ENCODE data around the gene CDK14.
A peak's percentile ranks its signal among the peaks of the same experiment; 100 is the strongest.

Gene CDK14

GRCh38 chr7:91068136-91068795 is 472.1 kb downstream of the CDK14 start:
- CTCF ChIA-PET = interaction anchor here (0.7 kb wide), 1 partner anchor 19 kb away, joined by 3 read pairs; no protein-coding TSS in a partner anchor
- TF ChIP-seq CTCF (IDR thresholded peaks at IDR 0.05; ENCODE audit: control extremely low read depth, extremely low read depth, low read depth, missing control alignments) = no peak
- POLR2A ChIA-PET = no interaction called here
- no peak for DNase-seq (ENCODE audit: extremely low spot score)

GRCh38 chr7:91069146-91069545 is 473.0 kb downstream of the CDK14 start:
- DNase-seq (ENCODE audit: extremely low spot score) = no peak
- no peak for TF ChIP-seq CTCF (IDR thresholded peaks at IDR 0.05; ENCODE audit: control extremely low read depth, extremely low read depth, low read depth, missing control alignments)
- ChIA-PET CTCF (interaction anchor here (0.7 to 1.0 kb wide), 2 partner anchors 18 to 35 kb away, joined by 3 read pairs; no protein-coding TSS in a partner anchor), POLR2A (no interaction called here)

- ChIA-PET CTCF (interaction anchor here (0.7 to 3.0 kb wide), 4 partner anchors 9 to 16 kb away, joined by 3 to 10 read pairs (median 4); no protein-coding TSS in a partner anchor), POLR2A (no interaction called here)
- DNase-seq (ENCODE audit: extremely low spot score) = no peak
- no peak for TF ChIP-seq CTCF (IDR thresholded peaks at IDR 0.05; ENCODE audit: control extremely low read depth, extremely low read depth, low read depth, missing control alignments)
Measured at GRCh38 chr7:91079487-91079886, 483.4 kb downstream of the CDK14 start.

DNA sequence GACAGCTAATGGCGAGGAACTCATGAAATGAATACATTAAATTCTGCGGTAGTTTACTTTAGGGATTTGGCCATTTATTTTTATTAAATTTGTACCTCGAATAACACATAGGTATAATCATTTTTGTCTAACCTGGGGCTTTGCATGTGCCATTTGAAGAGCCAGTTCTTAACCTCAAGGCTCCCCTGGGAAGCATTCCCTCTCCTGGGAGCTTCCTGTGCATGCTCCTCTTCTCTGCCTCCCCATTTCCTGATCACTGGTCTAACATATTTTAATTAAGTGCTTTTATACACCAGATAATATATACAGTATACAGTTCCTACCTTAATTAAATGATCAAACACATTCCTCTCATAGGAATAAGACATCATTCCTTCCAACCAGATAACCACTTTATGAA is 484.2 kb downstream of the CDK14 start:
- CTCF ChIA-PET = interaction anchor here (0.9 to 1.2 kb wide), 2 partner anchors 8 to 9 kb away, joined by 3 read pairs; no protein-coding TSS in a partner anchor
- POLR2A ChIA-PET = no interaction called here
- DNase-seq (ENCODE audit: extremely low spot score) = no peak
- TF ChIP-seq CTCF (IDR thresholded peaks at IDR 0.05; ENCODE audit: control extremely low read depth, extremely low read depth, low read depth, missing control alignments) = no peak

GRCh38 chr7:91082038-91082437 is 485.9 kb downstream of the CDK14 start:
- ChIA-PET POLR2A (no interaction called here), CTCF (interaction anchor here (0.9 kb wide), 1 partner anchor 42 kb away, joined by 4 read pairs; no protein-coding TSS in a partner anchor)
- TF ChIP-seq CTCF (IDR thresholded peaks at IDR 0.05; ENCODE audit: control extremely low read depth, extremely low read depth, low read depth, missing control alignments) = no peak
- no peak for DNase-seq (ENCODE audit: extremely low spot score)

GRCh38 chr7:91082852-91083495 is 486.9 kb downstream of the CDK14 start:
- TF ChIP-seq CTCF (IDR thresholded peaks at IDR 0.05; ENCODE audit: control extremely low read depth, extremely low read depth, low read depth, missing control alignments) = peak; percentile 37
- POLR2A ChIA-PET = no interaction called here
- CTCF ChIA-PET = interaction anchor here (0.9 to 1.5 kb wide), 5 partner anchors 17 to 485 kb away, joined by 3 to 4 read pairs (median 3); no protein-coding TSS in a partner anchor
- DNase-seq (ENCODE audit: extremely low spot score) = peak; percentile 21

All from GM10248 (cell line).